GM18907 (cell line): ENCODE measurements around the gene GNMT.
A peak's percentile ranks its signal among the peaks of the same experiment; 100 is the strongest.

Experiments used
- ATAC-seq: cut with Tn5 transposase; IDR thresholded peaks from one replicate; pipeline ENCODE4 v1.9.1; 2021; ENCODE audit warnings: mild to moderate bottlenecking, moderate library complexity; ENCODE audit not compliant: unreplicated experiment

Gene GNMT

DNA sequence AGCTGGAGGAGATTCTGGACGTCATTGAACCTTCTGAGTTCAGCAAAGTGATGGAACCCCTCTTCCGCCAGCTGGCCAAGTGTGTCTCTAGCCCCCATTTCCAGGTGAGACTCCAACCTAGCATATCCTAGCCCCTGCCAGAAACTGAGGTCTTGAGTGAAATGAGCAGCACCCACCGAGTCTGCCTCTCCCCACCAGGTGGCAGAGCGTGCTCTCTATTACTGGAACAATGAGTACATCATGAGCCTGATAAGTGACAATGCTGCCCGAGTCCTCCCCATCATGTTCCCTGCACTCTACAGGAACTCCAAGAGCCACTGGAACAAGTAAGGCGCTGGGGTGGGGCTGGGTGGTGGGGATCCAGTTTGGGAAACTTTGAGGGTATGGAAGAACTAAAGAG is 48.6 kb downstream of the GNMT start:
- no peak for ATAC-seq

DNA sequence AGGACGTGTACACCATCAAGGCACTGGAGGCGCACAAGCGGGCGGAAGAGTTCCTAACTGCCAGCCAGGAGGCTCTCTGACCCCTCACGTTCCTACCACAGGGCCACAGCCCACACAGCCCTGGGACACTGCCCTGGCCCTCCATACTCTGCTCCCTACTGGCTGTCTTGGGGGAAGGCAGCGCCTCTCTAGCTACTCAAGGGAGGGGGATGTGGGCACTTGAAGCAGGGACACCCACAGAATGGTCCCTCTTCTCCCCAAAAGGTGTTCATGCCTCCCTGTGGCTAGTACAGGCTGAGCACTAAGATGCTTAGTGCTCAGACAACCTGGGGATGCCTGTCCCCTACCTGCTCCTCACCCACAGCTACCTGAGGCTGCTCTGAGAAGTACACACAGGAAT is 50.7 kb downstream of the GNMT start:
- ATAC-seq, result no peak

DNA sequence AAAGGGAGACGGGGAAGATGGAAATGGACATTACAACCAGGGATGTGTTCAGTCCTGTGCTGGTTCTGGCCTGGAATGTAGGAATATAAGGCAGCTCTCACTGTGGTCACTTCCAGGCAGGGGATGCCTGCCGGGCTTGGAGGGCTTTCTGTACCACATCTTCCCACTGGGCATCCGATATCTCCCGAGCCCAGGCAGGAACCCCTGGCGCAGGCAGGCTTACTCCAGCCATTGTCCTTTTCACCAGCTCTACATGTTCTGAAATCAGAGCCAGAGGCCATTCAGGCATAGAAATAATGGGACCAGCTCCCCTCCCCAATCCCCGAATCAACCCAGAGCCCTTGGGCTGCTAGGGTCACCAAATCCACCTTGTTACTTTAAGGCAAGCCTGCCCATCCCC is 51.8 kb downstream of the GNMT start:
- ATAC-seq, result no peak

DNA sequence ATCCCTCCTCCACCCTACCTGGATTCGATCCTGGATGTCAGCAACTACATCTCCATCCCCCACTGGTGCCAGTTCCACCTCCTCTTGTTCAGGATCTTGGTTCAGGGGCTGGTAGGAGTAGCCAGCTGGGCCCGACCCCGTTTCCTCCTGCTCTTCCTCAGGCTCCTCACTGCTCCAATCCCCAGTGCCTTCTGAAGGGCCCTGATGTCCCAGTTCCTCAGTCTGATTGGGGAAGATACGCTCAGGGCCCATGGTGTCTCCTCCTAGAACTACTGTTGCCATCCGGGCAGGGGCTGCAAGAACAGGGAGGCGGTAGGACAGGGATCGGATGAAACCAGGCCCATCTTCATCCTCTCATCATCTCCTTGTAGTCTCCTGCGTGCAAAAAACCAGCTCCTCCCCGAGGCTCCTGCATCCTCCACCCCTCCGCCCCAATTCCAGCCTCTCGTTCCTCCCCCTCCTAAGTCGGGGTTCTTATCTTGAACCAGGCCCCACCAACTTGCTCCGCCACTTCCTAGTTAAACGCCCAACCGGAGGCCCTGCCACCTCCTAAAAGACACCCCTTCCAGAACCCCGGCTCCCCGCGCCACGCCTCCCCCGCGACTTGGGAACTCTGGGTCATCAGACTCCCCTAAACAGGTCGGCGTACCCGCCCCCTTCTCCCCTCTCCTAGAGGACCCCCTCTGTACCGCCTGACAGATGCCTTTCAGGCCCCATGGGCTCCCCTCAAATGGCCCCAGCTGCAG is 52.7 kb downstream of the GNMT start:
- peak; percentile 1 for ATAC-seq
